GM12892 (cell line): ENCODE data around the gene MYO1D.

Experiments used
- DNase-seq: peaks from one replicate; pipeline ENCODE4 v3.0.0; 2011; ENCODE audit not compliant: insufficient read length
- FAIRE-seq: peaks from 2 replicates; lab custom pipeline; 2011; peaks lifted over from hg19 to GRCh38; lab: Jason Lieb, UNC
- POLR2A ChIP-seq: IDR thresholded peaks from 2 replicates; pipeline ENCODE4 v1.6.1; 2011; ENCODE audit warnings: low read depth, low read length, control low read depth
- POLR2AphosphoS5 ChIP-seq: IDR thresholded peaks from 2 replicates; pipeline ENCODE4 v1.6.1; 2011; ENCODE audit warnings: low read depth, low read length, control low read depth
- TAF1 ChIP-seq: IDR thresholded peaks from 2 replicates; pipeline ENCODE4 v1.6.1; 2011; ENCODE audit warnings: low read depth, mild to moderate bottlenecking, control low read depth, low read length, borderline replicate concordance

The MYO1D gene

DNA sequence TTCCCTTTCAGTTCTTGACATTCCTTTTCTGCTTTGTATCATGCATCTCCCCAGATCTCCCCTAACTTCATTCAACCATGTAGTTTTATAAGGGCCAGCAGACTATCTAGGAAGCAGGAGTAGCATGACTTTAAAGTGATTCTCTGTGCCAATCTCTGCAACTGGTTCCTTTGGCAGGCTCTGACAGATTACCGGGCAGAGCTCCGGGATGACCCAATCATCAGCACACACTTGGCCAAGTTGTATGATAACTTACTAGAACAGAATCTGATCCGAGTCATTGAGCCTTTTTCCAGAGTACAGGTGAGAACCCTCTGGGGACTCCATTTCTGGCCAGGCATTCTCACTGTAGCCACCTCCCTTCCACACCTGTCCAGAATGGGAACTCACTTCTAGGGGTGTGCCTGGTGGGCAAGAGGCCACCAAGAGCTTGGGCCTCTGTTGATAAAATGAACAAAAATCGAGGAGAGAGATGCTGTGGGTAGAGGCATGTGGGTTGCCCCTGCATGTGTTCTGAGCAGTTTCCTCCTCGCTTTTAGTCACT lies 397.8 kb downstream of the MYO1D start:
- TF ChIP-seq POLR2A (no peak), TAF1 (no peak), POLR2AphosphoS5 (no peak)
- FAIRE-seq (no peak), DNase-seq (no peak)

DNA sequence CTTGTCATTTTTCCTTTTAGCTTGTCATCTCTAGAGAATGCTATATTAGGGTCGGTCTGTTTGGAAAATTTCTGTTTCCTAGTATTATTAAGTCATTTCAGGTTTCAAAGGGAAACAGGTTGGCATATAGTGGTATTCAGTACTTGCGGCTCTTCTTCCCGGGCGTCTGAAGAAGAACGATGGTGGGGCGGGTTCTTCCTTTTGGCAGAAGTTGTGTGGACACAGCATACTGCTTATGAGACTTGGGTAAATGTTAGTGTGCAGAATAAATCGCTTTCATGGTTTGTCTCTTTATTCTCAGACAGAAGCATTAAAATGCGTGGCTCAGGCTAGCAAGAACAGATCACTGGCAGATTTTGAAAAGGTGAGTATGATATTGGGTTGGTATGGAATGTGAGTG lies 399.7 kb downstream of the MYO1D start:
- FAIRE-seq, result no peak
- DNase-seq, result no peak
- no peak for TF ChIP-seq POLR2AphosphoS5
- TF ChIP-seq POLR2A, result no peak
- no peak for TF ChIP-seq TAF1

DNA sequence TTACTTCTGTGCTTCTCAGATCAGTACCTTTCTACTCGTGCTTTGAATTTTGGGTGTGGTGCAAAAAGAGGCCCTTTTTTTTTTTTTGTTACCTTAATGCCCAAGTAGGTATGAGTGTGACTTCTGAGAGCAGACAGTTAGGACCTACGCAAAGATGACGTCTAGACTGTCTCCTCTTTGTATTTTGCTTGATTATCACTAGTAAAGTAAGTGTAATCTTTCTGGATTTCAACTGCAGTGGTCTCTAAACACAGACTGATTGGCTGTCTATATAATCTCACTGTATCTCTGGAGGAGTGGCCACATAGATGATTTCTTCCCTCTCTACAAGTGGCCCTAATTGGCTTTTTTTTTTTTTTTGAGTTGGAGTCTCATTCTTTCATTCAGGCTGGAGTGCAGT lies 401.7 kb downstream of the MYO1D start:
- FAIRE-seq (no peak), DNase-seq (no peak)
- TF ChIP-seq TAF1 (no peak), POLR2A (no peak)

DNA sequence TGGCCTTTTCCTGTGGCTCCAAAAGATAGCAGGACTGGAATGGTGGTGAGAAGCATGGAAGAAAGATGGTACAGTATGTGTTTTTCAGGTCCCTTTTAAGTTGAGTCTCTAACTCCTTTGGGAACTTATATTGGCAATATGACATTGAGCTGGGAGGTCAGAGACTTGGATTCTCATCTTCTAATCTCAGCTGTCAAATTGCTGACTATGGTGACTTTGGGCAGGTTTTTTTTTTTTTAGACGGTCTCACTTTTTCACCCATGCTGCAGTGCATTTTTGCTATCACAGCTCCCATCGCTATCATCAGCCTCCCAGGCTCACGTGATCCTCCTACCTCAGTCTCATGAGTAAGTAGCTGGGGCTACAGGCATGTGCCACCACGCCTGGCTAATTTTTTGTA lies 405.3 kb downstream of the MYO1D start:
- TF ChIP-seq TAF1 (no peak), POLR2A (no peak), POLR2AphosphoS5 (no peak)
- FAIRE-seq (no peak), DNase-seq (no peak)

DNA sequence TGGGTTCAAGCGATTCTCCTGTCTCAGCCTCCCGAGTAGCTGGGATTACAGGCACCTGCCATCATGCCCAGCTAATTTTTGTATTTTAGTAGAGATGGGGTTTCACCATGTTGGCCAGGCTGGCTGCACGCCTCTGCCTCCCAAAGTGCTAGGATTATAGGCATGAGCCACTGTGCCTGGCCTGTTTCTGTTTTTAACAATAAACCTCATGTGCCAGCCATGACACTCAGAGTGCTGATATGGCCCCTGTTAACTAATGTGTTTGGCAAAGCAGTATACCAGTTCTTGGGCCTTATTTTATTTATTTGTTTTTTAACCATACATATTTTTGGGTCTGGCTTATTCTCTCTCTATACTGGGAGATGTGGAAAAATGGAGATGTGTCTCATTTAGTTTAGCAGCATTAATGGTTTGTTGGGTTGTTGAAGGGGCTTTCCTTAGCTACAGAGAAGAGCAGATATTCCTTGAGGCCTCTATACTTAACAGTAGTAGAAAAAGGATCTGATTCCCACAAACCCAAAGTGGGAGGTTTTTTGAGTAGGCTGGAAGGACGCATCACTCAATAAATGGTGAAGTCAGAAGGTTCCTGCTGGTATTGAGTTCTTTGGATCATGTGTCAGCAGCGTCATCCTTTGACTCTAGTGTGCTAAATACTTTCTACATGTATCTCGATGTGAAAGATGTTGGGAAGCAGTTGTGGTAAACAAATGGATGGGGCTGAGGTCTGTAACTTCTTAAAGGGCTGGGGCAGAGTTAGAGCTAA lies 406.3 kb downstream of the MYO1D start:
- no peak for TF ChIP-seq POLR2AphosphoS5
- no peak for TF ChIP-seq POLR2A
- no peak for TF ChIP-seq TAF1
- no peak for DNase-seq
- FAIRE-seq, result no peak

DNA sequence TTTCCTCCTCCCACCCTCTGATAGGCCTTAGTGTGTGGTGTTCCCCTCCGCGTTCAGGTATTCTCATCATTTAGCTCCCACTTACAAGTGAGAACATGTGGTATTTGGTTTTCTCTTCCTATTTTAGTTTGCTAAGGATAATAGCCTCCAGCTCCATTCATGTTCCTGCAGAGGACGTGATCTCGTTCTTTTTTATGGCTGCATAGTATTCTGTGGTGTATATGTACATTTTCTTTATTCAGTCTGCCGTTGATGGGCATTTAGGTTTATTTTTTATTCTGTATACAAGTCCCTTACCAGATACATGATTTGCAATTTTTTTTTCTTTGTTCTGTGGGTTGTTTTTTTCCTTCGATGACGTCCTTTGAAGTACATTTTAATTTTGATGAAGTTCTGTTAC lies 409.0 kb downstream of the MYO1D start:
- TF ChIP-seq POLR2AphosphoS5 (no peak), POLR2A (no peak), TAF1 (no peak)
- DNase-seq, result no peak
- FAIRE-seq, result no peak

DNA sequence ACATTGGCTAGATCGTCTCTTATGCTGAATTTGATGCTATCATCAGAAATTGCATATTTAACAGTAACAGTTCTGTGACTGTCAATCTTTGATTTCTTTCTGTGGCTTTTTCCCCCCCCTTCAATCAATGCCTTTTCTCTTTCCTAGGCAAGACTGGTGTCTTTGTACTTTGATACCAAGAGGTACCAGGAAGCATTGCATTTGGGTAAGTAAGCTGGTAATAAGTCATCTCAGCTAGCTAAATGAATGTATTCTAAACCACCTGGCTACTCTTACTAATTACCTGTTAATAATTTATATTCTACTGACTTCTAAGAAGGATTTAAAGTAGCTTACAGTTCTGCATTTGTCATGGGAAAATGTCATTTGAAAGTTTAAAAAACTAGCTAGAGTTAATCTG lies 412.6 kb downstream of the MYO1D start:
- FAIRE-seq (no peak), DNase-seq (no peak)
- TF ChIP-seq POLR2AphosphoS5, result no peak
- no peak for TF ChIP-seq POLR2A
- TF ChIP-seq TAF1, result no peak

DNA sequence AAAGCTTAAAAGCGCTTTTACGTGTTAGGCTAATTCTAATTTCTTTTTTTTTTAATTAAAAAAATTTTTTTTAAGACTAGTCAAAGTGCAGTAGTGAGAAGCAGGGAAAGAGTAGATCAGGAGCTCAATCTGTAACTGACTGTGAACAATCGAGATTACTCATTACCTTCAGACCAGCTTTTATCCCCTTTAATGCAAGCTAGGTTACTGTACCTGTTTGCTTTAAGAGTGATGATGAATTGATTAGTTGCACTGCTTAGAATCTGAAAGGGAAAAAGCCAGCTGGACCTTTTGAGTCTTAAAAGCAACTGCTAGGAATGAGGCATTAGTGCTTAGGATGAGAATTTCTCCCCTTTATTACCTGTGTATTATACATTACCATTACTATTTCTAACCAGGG lies 413.6 kb downstream of the MYO1D start:
- DNase-seq, result no peak
- TF ChIP-seq POLR2AphosphoS5, result no peak
- no peak for TF ChIP-seq TAF1
- no peak for TF ChIP-seq POLR2A
- FAIRE-seq, result no peak

DNA sequence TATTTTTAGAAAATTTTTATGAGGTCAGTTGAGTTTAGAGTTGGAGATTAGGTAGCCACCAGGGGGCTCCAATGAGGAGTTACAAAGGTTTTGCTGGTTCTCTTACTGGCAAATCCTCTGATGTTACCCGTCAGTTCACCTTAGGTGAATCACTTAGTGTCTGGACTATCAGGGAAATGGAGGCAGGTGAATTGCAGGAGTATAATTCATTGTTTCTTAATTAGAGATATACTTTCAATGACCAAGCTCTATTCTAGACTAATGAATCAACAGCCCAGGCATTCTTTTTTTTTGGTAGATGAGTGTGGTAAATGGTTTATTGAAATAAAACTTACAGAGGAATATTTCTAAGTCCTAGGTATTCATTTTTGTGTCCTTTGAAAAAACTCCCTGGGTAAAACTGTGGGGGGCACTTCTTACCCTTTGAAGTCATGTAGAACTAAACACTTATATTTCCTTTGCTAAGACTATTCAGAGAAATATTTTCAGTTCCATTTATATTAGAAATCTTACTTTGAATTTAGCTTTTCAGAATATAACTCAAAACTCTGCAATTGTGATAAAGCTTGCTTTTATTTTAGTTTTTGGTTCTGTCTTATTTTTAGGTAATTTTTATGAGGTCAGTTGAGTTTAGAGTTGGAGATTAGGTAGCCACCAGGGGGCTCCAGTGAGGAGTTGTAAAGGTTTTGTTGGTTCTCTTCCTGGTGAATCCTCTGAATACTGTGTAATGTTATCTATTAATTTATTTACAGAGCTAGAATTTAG lies 414.9 kb downstream of the MYO1D start:
- FAIRE-seq, result no peak
- no peak for TF ChIP-seq POLR2A
- no peak for DNase-seq

DNA sequence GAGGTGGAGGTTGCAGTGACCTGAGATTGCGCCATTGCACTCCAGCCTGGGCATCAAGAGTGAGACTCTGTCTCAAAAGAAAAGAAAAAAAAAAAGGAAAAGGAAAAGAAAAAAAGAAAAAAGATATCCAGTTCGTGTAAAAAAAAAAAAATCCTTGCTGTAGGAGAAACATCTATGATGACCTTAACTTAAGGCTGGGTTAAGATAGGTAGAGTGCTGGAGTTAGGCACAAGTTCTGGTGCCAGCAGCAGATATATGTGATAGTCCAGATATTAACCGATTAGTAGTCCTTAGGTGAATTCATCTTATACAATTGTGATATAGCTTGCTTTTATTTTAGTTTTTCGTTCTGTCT lies 415.4 kb downstream of the MYO1D start:
- TF ChIP-seq TAF1 (no peak), POLR2A (no peak), POLR2AphosphoS5 (no peak)
- FAIRE-seq (no peak), DNase-seq (no peak)

DNA sequence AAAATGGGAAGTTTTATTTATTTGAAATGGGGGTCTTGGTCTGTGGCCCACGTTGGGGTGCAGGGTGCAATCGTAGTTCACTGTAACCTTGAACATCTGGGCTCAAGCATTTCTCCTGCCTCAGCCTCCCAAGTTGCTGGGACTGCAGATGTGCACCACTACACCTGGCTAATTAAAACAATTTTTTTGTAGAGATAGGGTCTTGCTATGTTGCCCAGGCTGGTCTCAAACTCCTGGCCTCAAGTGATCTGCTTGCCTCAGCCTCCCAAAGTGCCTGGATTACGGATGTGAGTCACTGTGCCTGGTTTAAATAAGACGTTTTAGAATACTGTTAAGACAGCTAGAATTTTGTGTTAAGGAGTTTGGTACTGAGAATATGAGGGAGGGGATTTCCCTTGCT lies 416.9 kb downstream of the MYO1D start:
- no peak for TF ChIP-seq POLR2A
- no peak for TF ChIP-seq TAF1
- no peak for TF ChIP-seq POLR2AphosphoS5
- no peak for DNase-seq
- no peak for FAIRE-seq

DNA sequence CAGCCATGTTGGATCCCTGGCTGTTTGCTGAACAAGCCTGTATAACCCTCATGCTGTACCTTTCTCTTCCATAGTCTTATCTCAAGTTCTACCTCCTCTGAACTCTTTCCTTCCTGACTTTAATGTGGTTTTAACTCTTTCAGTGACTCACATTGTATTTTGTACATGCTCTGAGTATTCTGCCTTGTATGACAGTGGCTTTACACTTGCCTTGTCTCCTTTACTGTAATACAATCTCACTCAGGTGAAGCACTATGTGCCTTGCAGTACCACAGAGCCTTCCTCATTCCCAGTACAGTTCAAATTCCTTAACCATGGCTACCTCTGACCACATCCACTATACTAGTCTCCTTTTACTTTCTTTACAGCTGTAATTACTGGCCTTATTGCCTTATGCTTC lies 418.6 kb downstream of the MYO1D start:
- TF ChIP-seq TAF1 (no peak), POLR2A (no peak), POLR2AphosphoS5 (no peak)
- DNase-seq (no peak), FAIRE-seq (no peak)
